NCI-H2029 (cell line): Measurements from ENCODE around the gene CYB561A3.

Source experiments
- DNase-seq: peaks from one replicate; lab custom pipeline; 2025; lab: John Stamatoyannopoulos, UW

The CYB561A3 gene

GRCh38 chr11:61325649-61326414 lies 35.9 kb downstream of the CYB561A3 start:
- DNase-seq: no peak

GRCh38 chr11:61315260-61315659 lies 46.4 kb downstream of the CYB561A3 start:
- DNase-seq: no peak

GRCh38 chr11:61310749-61311148 lies 50.9 kb downstream of the CYB561A3 start:
- no peak for DNase-seq

GRCh38 chr11:61309739-61310138 lies 51.9 kb downstream of the CYB561A3 start:
- DNase-seq: no peak

GRCh38 chr11:61309141-61309540 lies 52.5 kb downstream of the CYB561A3 start:
- no peak for DNase-seq

- DNase-seq: no peak
Measured at GRCh38 chr11:61307354-61307753, 54.3 kb downstream of the CYB561A3 start.

GRCh38 chr11:61306221-61306620 lies 55.5 kb downstream of the CYB561A3 start:
- DNase-seq: no peak

GRCh38 chr11:61305417-61305816 lies 56.3 kb downstream of the CYB561A3 start:
- no peak for DNase-seq

GRCh38 chr11:61303725-61304124 lies 58.0 kb downstream of the CYB561A3 start:
- no peak for DNase-seq

GRCh38 chr11:61302550-61302949 lies 59.1 kb downstream of the CYB561A3 start:
- no peak for DNase-seq
